T-helper 2 cell (primary cell): ENCODE data around the gene TMX1.
"Not testable (repeated sequence)": the region's sequence is repeated elsewhere in the genome, so short reads cannot be mapped to it uniquely, and the experiment has no call there.

Experiments
- DNase-seq, 5 experiments: peaks; one replicate each; pipeline versions ENCODE4 v3.0.0 to v3.0.0-alpha.2; 2012 to 2022
- total RNA-seq, 2 donors: gene quantifications; one replicate each; lab custom pipeline; 2026; lab: John Stamatoyannopoulos, UW

The TMX1 gene, protein sequence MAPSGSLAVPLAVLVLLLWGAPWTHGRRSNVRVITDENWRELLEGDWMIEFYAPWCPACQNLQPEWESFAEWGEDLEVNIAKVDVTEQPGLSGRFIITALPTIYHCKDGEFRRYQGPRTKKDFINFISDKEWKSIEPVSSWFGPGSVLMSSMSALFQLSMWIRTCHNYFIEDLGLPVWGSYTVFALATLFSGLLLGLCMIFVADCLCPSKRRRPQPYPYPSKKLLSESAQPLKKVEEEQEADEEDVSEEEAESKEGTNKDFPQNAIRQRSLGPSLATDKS
- 33.0 to 37.9 reads per million in 2 donors for total RNA-seq

DNA sequence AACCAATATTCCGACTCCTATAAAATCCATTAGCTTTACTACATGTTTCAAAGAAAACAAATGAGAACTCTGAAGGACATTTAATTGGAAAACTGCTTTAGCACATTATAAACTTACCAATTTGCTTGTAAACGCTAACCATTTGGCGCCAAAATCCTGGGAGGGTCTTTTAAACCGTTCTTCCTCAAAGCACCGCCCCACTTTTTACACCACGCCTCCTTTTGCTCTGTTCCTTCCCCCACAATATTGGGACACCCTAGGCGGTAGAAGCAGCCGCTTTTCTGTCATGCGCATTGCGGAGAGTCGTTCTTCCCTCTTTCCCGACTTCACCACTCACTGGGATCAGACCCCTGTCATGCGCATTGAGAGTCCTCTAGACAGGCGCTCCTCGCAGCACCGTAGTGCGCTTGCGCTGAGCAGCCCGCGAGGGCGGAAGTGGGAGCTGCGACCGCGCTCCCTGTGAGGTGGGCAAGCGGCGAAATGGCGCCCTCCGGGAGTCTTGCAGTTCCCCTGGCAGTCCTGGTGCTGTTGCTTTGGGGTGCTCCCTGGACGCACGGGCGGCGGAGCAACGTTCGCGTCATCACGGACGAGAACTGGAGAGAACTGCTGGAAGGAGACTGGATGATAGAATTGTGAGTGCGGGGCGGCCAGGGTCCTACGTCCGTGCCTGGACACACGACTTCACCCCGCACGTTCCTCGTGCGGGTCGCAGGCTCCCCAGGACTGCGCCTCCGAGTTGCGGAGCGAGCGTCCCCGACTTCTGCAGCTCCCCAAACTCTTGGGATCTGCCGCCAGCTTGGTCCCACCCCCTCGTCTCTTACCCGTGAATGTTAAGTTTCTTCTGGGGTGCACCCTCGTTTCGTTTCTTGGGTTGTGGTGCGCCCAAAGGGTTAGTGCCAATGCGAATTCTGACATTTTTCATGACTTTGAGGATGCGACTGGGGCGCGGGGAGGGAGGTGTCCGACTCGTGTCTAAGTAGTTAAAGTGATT lies at the start of gene TMX1:
Gene TMX1, plus strand, starts transcription at position 435 of the 991 bp plus-strand sequence. Its CDS starts 46 bp downstream, at position 481.
- peak; percentile 70 to 94 (median 81) for DNase-seq

DNA sequence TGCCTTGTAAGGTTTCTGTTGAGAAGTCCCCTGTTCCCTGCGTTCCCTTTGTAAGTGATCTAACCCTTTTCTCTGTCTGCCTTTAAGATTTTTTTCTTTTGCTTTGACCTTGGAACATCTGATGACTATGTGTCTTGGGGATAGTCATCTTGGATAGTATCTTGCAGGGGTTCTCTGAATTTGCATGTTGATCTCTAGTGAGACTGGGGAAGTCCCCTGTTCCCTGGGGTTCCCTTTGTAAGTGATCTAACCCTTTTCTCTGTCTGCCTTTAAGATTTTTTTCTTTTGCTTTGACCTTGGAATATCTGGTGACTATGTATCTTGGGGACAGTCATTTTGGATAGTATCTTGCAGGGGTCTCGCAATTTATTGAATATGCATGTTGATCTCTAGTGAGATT lies 38.2 kb upstream of the TMX1 start:
- no peak for DNase-seq

DNA sequence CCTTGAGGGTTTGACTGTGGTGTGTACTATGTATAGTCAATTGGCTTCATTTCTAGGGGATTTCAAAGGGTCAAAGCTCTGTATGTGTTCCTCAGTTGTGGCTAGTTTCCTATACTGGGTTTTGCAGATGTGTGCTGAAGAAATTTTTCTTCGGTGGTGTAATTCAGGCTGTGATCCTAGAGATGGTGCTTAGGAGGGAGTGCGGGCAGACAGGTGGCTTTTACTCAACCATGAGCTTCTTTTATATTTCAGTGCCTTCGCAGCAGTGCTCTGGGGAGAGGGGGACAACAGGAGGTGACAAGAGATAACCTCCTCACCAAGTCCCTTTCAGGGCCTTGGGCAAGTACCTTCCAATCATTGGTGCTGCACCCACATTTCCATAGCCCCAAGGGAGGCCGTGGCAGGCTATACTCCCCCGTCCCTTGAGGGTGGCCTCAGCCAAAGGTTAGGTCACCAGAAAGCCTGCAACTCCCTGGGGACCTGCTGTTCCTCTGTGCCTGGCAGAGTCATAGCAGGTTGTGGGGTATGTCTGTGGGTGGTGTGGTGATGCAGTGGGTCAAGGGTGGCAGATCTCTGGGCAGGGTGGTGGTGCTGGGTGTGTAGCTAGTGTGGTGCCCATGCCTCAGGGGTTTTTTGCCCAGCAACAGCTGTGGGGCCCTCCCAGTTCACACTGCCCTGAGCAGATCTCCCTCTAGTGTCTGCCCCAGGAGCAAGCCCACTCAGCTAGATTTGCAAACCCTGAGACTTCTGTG lies 37.0 kb upstream of the TMX1 start:
- DNase-seq, result no peak

DNA sequence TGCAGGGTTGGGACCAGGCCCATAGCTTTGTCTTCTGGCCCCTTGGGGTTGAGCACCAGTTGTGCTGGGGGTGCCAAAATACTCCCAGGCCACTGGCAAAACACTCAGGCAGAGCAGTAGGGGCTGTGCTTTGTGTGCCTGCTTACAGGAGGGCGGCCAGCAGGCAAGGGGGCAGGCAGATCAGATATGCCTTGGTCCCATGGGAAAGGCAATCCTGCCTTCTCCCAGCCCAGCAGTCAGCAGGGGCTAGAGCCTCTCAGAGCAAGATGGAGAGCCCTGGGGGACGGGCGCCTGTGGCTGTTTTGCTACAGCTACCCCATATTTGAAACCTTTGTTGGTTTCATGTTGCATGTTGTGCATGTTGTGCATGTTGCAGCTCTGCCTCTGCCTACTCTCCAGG lies 36.2 kb upstream of the TMX1 start:
- no peak for DNase-seq

DNA sequence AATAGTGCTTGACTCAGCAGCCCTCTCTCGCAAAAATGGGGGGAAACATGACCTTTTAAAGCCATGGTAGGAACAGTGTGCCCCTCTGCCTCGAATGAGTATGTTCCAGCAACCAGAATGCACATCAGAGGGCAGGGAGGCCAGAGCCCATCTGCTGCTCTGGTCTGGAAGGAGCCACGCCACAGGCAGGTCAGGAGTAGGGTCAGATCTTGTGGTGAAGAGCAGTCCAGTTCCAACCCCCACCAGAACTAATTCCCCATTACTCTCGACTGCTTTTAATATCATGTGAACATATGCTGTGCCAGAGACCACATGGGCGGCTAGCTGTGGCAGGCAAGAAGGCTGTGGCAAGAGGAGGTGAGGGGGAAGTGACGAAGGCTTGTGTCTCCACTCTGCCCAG lies 34.6 kb upstream of the TMX1 start:
- DNase-seq, result no peak

DNA sequence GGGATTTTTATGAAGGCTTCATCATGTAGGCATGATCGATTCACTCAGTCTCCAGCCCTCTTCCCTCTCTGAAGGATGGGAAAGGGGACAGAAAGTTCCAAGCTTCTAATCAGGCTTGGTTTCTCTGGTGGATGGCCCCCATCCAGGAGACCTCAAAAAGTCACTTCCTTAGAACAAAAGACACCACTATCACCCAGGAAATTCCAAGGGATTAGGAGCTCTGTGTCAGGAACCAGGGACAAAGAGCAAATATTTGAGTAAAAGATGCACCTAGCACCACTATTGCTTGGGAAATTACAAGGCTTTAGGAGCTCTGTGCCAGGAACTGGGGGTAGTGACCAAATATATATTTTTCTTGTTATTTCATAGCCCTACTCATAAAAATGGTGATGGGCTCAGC lies 33.6 kb upstream of the TMX1 start:
- no peak for DNase-seq

DNA sequence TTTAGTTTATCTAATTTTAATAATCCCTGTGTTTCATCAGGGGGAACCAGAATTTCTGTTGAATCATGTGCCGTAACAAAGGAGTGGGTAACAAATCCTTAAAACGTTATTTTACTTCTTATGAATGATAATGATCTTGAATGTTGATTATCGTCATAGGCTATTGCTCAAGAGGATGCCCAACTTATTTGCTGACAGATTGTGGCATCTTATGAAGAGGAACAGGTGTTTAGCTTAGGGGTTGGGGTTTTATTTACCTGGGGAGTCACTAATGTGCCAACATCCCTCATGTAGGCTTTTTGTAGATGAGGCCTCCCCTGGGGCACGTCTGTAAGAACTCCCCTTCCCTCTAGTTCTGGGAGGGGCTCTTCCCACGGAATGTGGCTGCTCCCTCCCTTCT lies 32.4 kb upstream of the TMX1 start:
- DNase-seq, result no peak

DNA sequence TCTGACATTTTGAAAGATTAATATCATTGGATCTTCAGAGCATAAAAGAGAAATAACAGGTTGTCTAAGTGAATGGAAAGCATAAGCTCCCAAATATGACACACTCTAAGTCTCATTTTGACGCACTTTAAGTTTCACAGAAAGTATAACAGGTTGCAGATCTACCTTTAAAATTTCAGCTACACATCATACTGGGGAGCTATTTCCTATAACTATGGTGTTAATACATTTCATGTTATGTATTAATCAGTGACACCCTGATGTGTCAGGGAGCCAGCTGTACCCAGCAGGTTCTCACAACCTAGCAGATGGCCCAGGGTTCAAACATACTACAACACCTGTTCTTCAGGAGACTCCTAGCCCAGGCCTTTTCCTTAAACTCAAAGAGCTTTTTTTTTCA lies 31.1 kb upstream of the TMX1 start:
- DNase-seq, result no peak

DNA sequence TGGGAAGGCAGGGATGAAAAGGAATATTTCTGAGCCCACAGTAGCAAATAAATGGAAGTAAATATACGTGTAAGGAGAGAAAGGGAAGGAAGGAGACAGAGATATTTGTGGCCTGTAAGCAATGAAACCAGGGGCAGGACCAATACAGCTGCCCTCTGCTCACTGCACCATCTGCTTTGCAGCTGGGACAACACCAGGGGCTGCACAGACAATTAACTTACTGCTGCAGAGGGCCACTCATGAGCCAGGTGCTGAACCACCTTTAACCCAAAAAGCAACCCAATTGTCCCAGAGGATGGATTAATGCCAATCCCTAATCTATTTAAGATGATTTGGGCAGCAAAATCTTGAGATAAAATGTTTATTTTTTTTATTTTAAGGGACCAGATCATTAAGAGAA lies 30.6 kb upstream of the TMX1 start:
- DNase-seq, result no peak

DNA sequence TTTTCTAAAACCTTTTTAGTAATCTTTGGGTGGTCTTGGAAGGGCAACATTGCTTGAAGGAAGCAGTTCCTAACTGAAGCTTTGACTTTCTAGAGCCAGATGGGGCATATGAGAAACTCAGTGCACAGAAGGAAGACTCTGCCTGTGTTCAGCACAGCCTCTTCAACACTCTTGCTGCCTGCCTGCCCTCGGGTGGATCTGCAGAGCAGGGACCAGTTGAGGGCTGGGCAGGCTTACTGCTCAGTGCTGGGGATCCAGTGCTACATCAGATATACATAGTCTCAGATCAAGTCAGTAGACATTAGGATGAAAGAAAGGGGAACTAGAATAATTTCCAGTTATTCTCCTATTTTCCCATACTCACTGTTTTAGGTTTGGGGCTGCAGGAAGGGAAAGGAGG lies 29.5 kb upstream of the TMX1 start:
- no peak for DNase-seq

DNA sequence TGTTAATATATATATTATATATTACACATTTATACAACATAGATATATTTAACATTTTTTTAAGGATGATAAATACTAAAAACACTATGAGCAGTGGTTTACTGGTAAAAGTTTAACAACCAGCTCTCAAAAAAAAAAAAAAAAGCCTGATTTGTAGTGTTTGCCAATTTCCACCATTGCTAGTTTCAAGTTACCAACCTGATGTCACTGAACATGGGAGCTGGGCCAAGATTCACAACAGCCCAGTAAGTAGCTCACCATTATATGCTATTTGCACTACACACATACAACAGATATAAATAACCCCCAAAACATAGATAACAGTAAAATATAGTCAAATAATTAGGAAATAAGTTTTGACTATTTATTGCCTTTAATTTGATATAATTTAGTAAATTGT lies 28.9 kb upstream of the TMX1 start:
- DNase-seq, result no peak

DNA sequence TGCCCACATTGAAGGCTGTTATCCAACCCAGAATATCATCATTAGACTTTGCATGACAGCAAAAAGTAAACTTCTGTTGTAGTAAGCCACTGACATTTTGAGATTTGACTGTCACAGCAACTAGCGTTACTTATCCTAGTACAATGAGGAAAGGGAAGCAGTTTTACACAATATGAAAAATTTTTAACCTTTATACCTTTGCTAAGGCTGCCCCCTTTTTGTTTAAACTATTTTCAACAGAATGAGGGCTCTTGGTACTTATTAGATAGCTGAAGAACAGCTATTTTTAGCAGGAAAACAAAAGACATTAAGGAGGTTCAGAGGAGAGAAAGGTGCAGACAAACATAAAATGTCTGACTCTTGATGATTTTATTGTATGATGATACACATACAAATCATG lies 23.4 kb upstream of the TMX1 start:
- DNase-seq, result no peak

DNA sequence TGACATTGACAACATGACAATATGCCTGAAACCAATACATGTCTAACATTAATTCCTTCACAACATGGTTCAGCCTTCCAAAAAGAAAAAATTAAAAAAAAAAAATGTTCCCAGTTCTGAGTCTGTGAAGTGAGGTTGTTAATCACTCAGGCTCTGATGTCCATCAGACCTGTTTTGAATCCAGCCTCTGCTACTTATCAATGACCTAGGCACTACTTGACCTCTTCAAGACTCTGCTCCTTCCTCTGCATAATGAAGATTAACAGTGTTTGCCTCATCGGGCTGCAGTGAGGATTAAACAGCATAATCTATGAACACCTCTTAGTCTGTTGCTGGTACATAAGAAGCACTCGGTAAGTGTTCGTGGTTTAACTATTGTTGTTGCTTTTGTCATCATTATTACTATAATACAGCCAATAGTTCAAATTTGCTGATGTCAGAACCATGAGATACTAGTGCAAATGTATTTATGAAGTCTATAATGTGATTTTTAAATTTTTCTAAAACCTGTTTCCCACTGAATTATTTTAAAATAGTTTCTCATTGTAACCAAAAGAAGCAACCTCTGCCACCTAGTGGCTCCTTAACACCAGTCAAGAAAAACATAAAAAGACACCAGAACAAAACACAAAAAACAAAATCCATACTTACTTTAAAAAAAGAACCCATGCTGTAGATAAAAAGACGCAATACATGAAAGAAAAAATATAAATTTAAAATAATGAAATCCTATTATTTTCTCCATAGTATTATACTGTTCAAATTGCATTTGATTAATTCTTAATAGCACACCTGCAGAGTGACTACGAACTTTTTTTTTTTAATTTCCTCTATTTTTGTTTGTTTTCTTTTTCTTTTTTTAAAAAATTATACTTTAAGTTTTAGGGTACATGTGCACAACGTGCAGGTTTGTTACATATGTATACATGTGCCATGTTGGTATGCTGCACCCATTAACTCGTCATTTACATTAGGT lies 20.3 kb upstream of the TMX1 start:
- DNase-seq, result no peak

DNA sequence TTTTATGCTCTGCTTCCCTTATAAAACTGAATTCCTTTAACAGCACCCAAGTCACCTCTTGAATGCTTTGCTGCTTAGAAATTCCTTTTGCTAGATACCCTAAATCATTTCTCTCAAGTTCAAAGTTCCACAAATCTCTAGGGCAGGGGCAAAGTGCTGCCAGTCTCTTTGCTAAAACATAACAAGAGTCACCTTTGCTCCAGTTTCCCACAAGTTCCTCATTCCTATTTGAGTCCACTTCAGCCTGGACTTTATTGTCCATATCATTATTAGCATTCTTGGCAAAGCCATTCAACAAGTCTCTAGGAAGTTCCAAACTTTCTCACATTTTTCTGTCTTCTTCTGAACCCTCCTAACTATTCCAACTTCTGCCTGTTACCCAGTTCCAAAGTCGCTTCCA lies 16.6 kb upstream of the TMX1 start:
- not testable (repeated sequence) for DNase-seq

DNA sequence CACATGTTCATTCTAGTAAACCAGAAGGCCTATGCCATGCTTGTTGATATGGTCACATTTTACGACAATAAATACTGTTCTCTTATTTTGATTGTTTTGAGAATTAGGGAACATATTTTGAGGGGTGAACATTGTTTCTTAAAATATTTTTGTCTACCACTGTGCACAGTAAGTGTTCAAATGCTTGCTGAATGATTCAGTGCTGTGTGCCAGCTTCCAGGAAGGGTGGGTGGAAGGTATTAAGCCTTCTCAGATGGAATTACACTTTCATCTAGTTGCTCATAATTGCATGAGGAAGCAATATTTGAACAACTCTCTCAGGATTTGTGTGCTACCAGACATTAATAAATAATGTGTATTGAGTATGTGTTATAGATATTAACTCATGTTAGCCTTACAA lies 15.5 kb upstream of the TMX1 start:
- DNase-seq, result no peak

DNA sequence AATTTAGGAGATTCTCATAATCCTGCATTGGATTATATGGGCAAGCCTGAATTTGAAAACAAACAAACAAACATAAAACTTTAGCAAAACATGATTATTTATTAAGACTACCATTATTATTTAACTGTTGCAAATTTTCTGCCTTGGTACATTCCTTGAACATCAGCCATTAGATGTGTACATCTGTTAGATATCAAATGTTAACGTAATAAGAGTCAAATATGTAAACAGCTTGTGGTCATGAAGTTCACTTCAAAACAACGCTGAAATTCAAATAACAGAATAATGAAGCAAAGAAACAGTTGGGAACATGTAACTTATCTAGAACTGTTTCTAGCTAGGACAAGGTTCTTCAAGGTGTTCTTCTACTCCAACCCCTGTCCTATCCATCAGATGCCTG lies 14.3 kb upstream of the TMX1 start:
- DNase-seq, result no peak

DNA sequence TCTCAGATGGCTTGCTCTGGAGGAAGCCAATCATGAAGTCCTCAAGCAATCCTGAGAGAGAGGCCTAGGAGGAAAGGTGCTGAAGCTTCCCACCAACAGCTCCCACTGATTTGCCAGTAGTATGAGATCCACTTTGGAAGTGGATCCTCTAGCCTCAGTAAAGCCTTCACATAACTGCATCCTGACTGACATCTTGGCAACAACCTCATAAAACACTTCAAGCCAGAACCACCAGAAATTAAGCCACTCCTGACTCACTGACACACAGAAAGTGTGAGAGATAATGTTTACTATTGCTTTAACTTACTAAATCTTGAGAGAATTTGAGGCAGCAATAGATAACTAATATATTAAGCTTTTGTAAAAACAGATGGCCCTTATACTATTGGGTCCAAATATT lies 11.7 kb upstream of the TMX1 start:
- no peak for DNase-seq

DNA sequence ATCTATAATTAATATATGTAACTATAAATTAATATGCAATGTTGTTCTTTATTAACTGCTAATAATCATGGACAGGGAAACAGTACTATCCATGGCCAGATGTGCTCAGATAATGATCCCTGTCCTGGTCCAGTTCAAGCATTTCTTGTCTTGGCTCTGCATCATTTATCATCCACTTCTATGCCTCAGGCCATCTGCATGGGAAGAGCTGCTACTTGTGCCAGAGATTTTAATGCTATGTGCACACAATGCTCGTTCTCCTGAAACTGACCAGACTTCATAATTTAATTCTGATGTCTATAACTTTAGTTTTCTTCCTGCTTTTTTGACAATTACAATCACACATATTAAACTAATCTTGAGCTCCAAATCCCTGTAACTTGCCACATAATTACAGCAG lies 11.2 kb upstream of the TMX1 start:
- DNase-seq, result no peak

DNA sequence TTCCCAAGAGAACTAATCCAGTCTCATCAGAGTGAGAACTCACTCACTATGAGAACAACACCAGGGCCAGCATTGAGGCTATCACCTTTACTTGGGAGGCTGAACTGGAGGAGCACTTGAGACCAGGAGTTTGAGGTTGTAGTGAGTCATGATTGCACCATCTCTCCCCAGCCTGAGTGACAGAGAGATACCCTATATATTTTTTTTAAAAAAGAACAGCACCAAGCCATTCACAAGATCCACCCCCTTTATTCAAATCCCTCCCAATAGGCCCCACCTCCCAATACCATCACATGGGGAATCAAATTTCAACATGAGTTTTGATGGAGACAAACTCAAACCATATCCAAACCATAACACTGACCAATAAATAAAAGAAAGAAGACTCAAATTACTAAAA lies 3.7 kb upstream of the TMX1 start:
- DNase-seq, result no peak

DNA sequence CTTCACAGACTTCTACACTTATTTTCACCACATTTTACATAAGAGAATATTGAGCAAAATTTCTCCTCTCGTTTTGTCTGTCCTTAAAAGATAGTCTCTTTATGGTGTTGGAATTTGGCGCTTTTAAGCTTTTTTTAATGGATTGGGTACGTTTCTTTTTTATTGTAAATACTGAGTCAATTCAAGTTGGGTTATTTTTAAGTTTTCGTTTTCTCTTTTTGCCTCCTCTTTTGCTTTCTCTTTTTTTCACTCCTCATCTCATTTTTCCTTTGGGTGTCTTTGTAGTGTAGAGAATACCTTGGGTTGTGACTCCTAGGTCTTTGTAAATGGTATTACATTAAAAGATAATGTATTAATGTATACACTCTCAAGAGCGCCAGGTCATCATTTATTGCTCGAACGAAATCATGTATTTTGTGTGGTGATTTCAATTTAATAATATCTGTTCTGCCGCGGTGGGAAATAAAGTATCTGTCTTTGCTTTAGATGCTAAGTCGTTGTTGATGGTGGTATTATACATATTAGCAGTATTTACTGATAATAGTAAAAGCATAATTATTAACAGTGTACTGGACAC lies 845 bp downstream of the TMX1 start:
- DNase-seq, result no peak
